T-helper 1 cell treated with Interleukin-12 subunit alpha and Interleukin-12 subunit beta and Interleukin-4 antibody, amounts not matched to agents 30 μg/mL and 1 μg/mL, for 36 hours (primary cell): Measurements from ENCODE around the gene LRRC15.

ENCODE experiments used
- H3K27ac Mint-ChIP-seq: one replicate; pipeline ENCODE4 v1.8.0; 2021; ENCODE audit warnings: mild to moderate bottlenecking, mixed read lengths
- H3K27me3 Mint-ChIP-seq: one replicate; pipeline ENCODE4 v1.8.0; 2021; ENCODE audit warnings: low read depth, mixed read lengths
- H3K36me3 Mint-ChIP-seq: one replicate; pipeline ENCODE4 v1.8.0; 2021; ENCODE audit warnings: low read depth, mixed read lengths
- H3K4me1 Mint-ChIP-seq: one replicate; pipeline ENCODE4 v1.8.0; 2021; ENCODE audit warnings: low read depth, mixed read lengths
- H3K4me3 Mint-ChIP-seq: one replicate; pipeline ENCODE4 v1.8.0; 2021; ENCODE audit warnings: mild to moderate bottlenecking, moderate library complexity, mixed read lengths
- H3K9me3 Mint-ChIP-seq: one replicate; pipeline ENCODE4 v1.8.0; 2021; ENCODE audit warnings: mixed read lengths

LRRC15 gene

DNA sequence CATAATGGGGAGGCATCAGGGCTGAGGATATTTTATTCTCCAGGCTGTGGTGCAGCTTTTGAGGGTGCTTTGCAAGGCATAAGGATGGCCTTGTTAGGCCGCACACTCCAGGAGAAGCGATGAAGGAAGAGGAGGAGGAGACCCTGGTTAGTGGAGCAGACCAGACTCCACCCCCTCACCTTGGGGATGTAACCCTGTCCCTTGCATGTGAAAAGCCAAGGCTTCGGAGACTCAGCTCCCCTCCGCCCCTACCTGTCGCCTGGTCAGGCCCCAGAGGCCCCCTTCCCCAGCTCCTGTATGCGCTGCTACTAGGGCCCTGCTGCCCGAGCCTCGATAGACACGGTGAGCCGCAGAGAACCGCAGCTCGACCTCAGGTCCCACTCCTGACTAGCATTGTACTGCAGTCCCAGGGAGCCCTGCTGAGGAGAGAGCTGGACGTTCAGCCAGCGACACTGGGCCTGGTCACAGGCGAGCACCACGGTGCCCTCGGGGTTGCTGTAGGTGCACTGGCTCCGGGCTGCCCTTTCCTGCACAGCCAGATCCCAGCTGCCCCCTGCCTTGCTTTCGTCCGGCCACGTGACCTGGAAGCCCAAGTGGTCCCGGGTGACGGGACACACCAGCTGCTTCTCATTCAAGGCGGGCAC is 28.7 kb downstream of the LRRC15 start:
- no peaks in the 10 kb centered on the region for H3K36me3 Mint-ChIP-seq
- peaks cover 27% of the 10 kb centered on the region for H3K27me3 Mint-ChIP-seq
- peaks cover 3% of the 10 kb centered on the region for H3K4me1 Mint-ChIP-seq
- no peak overlapping the region for H3K4me3 Mint-ChIP-seq
- H3K9me3 Mint-ChIP-seq, result no peaks in the 10 kb centered on the region
- no peak overlapping the region for H3K27ac Mint-ChIP-seq

DNA sequence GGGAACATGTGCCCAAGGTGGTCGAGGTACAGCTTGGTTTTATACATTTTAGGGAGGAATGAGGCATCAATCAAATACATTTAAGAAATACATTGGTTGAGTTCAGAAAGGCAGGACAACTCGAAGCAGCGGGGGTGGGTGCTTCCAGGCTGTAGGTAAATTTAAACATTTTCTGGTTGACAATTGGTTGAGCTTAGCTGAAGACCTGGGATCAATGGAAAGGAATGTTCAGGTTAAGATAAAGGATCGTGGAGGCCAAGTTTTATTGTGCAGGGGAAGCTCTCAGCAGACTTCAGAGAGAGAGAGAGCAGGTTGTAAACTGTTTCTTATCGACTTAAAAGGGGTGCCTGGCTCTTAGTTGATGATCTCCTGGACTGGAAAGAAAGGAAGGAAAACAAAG is 29.7 kb downstream of the LRRC15 start:
- Mint-ChIP-seq H3K4me1 (peaks cover 3% of the 10 kb centered on the region), H3K36me3 (no peaks in the 10 kb centered on the region), H3K4me3 (no peak overlapping the region), H3K27me3 (peaks cover 27% of the 10 kb centered on the region), H3K27ac (no peak overlapping the region), H3K9me3 (no peaks in the 10 kb centered on the region)

GRCh38 chr3:194339356-194339755 is 30.2 kb downstream of the LRRC15 start:
- Mint-ChIP-seq H3K4me1 (peaks cover 3% of the 10 kb centered on the region), H3K36me3 (no peaks in the 10 kb centered on the region), H3K9me3 (no peaks in the 10 kb centered on the region), H3K27ac (no peak overlapping the region), H3K4me3 (no peak overlapping the region), H3K27me3 (peaks cover 25% of the 10 kb centered on the region)

- no peaks in the 10 kb centered on the region for H3K9me3 Mint-ChIP-seq
- H3K27me3 Mint-ChIP-seq, result peaks cover 25% of the 10 kb centered on the region
- H3K36me3 Mint-ChIP-seq, result no peaks in the 10 kb centered on the region
- peaks cover 4% of the 10 kb centered on the region for H3K4me1 Mint-ChIP-seq
- H3K4me3 Mint-ChIP-seq, result no peak overlapping the region
- no peak overlapping the region for H3K27ac Mint-ChIP-seq
These were observed 31.4 kb downstream of the LRRC15 start for GRCh38 chr3:194337965-194338753.

- H3K4me3 Mint-ChIP-seq, result no peak overlapping the region
These were observed 32.8 kb downstream of the LRRC15 start for GRCh38 chr3:194336601-194337355.

DNA sequence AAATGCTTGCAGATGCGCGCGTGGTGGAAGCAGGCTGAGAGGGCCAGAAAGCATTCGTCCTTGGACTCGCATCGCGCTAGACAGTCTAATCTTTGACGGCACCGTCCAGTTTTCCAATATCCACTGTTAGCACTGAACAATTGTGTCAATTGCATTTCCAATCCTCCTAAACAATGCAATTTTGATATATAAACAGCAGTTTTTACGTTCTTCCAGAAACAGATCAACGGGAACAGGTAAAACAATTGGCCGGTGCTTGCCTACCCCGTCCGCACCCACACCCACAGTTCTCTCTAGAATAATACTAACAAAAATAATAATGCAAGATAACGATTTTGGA is 35.6 kb downstream of the LRRC15 start:
- no peak overlapping the region for H3K4me3 Mint-ChIP-seq
- no peaks in the 10 kb centered on the region for H3K9me3 Mint-ChIP-seq
- peaks cover 8% of the 10 kb centered on the region for H3K4me1 Mint-ChIP-seq
- H3K27ac Mint-ChIP-seq, result no peak overlapping the region
- H3K36me3 Mint-ChIP-seq, result no peaks in the 10 kb centered on the region
- H3K27me3 Mint-ChIP-seq, result peaks cover 31% of the 10 kb centered on the region

More at GRCh38 chr3:194336601-194337355, 32.8 kb downstream of the LRRC15 start:
- no peaks in the 10 kb centered on the region for H3K9me3 Mint-ChIP-seq
- no peaks in the 10 kb centered on the region for H3K36me3 Mint-ChIP-seq
- H3K27me3 Mint-ChIP-seq, result peaks cover 31% of the 10 kb centered on the region
- H3K27ac Mint-ChIP-seq, result no peak overlapping the region
- H3K4me1 Mint-ChIP-seq, result peaks cover 8% of the 10 kb centered on the region

GRCh38 chr3:194333212-194333980 is 36.1 kb downstream of the LRRC15 start:
- peaks cover 37% of the 10 kb centered on the region for H3K27me3 Mint-ChIP-seq
- peaks cover 8% of the 10 kb centered on the region for H3K4me1 Mint-ChIP-seq

GRCh38 chr3:194332858-194333211 is 36.7 kb downstream of the LRRC15 start:
- Mint-ChIP-seq H3K4me1 (peaks cover 8% of the 10 kb centered on the region), H3K9me3 (no peaks in the 10 kb centered on the region), H3K36me3 (no peaks in the 10 kb centered on the region), H3K27ac (no peak overlapping the region), H3K27me3 (peaks cover 37% of the 10 kb centered on the region), H3K4me3 (no peak overlapping the region)

More at GRCh38 chr3:194333212-194333980, 36.1 kb downstream of the LRRC15 start:
- Mint-ChIP-seq H3K9me3 (no peaks in the 10 kb centered on the region), H3K27ac (no peak overlapping the region), H3K36me3 (no peaks in the 10 kb centered on the region), H3K4me3 (peak overlapping the region; percentile 76)

- H3K36me3 Mint-ChIP-seq, result no peaks in the 10 kb centered on the region
- H3K27ac Mint-ChIP-seq, result no peak overlapping the region
- no peak overlapping the region for H3K4me3 Mint-ChIP-seq
- H3K9me3 Mint-ChIP-seq, result no peaks in the 10 kb centered on the region
- peaks cover 27% of the 10 kb centered on the region for H3K27me3 Mint-ChIP-seq
- peaks cover 8% of the 10 kb centered on the region for H3K4me1 Mint-ChIP-seq
These were observed 39.0 kb downstream of the LRRC15 start for GRCh38 chr3:194330579-194330978.

DNA sequence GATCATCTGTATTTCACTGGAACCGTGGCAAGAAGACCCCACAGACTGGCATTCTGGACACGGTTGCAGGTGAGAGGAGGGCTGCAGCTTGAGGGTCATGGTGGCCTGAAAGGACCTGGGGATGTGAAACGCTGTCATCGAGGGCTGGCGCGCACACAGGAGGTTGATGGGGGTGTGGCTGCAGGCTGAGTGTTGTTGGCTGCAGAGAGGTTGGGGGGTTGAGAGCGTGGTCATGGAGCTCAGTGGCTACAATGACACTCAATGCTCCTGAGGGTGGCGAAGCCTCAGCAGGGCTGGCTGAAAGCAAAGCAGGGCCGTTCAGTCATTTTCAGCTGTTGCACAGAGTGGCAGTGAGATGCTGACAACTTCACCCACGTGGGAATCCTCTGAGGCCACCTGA is 39.4 kb downstream of the LRRC15 start:
- Mint-ChIP-seq H3K4me3 (no peak overlapping the region), H3K4me1 (peaks cover 8% of the 10 kb centered on the region), H3K9me3 (no peaks in the 10 kb centered on the region), H3K27me3 (peaks cover 27% of the 10 kb centered on the region), H3K27ac (no peak overlapping the region), H3K36me3 (no peaks in the 10 kb centered on the region)

DNA sequence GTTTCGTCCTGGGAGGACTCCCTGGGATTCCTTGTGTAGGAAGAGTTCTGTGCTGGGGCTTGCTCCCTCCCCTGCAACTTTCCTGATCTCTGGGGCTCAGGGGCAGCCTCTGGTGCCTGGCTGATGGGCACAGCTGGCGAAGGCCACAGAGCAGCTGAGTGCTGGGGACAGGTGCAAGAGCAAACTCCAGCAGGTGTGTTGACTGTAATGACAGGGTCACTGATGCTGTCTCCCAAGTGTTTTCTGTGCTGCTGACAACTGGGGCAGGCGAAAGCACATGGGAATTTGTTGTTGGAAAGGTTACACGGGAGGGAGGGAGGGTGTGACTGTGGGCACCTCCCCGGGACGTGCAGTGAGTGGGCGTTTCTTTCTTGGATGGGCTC is 40.0 kb downstream of the LRRC15 start:
- Mint-ChIP-seq H3K4me3 (no peak overlapping the region), H3K36me3 (no peaks in the 10 kb centered on the region), H3K27ac (no peak overlapping the region), H3K4me1 (peaks cover 8% of the 10 kb centered on the region), H3K27me3 (peaks cover 27% of the 10 kb centered on the region), H3K9me3 (no peaks in the 10 kb centered on the region)

GRCh38 chr3:194328942-194329582 is 40.5 kb downstream of the LRRC15 start:
- Mint-ChIP-seq H3K4me1 (peaks cover 7% of the 10 kb centered on the region), H3K9me3 (no peaks in the 10 kb centered on the region), H3K36me3 (no peaks in the 10 kb centered on the region), H3K4me3 (no peak overlapping the region), H3K27ac (no peak overlapping the region), H3K27me3 (peaks cover 26% of the 10 kb centered on the region)

DNA sequence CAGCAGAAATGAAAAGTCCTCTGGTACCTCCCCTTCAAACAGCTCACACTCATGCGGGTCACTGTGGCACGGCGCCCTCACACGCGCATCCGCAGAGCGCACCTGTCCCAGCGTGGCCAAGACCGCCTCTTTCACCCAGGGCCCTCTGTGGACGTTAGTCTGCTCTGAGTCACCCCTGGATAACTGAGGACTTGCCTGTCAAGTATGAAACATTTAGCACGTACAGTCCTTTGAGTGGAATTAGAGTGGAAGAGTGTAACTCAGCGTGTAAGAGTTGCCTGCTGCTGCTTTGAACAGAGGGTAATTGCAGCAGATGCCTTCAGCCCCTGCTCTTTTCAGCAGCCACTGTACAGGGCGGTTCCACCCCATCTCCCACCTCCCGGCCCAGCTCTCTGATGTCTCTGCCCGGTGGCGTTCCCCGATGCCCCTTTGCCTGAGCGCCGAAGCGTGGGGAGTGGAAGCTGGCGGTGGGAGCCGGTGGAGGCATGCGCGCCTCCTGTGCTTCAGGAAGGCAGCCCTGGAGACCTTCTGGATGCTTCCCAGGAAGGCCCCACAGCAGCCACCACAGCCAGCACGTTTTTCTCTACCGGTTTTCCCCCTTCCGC is 41.4 kb downstream of the LRRC15 start:
- Mint-ChIP-seq H3K27ac (peak overlapping the region; percentile 61), H3K4me3 (no peak overlapping the region), H3K36me3 (no peaks in the 10 kb centered on the region), H3K4me1 (peaks cover 8% of the 10 kb centered on the region), H3K27me3 (peaks cover 28% of the 10 kb centered on the region), H3K9me3 (no peaks in the 10 kb centered on the region)
